ENCODE data around the gene TM7SF2. TPM values are rescaled to one million over a fixed set of nuclear protein-coding genes. Genes with fewer than 3 reads are reported as not detected.

The TM7SF2 gene
- total and polyA plus RNA-seq, 2 of the 13 experiments (the other 11 are each of a cell fraction or from before 2014, with no cell fraction given): 56.0 to 66.9 TPM

- no peak for TF ChIP-seq FOSL1 (CRISPR knock-in tag; IDR thresholded peaks at IDR 0.05; ENCODE audit: borderline replicate concordance)
- no peak for TF ChIP-seq PAX8 (CRISPR knock-in tag; IDR thresholded peaks at IDR 0.05; ENCODE audit: borderline replicate concordance)
- no peak for TF ChIP-seq ZFP37 (CRISPR knock-in tag; IDR thresholded peaks at IDR 0.05; ENCODE audit: borderline replicate concordance)
- TF ChIP-seq HMGXB3 (CRISPR knock-in tag; IDR thresholded peaks at IDR 0.05; ENCODE audit: borderline replicate concordance): peak; percentile 66; the same call in 1 of the 2 replicates
- TF ChIP-seq ZSCAN20 (CRISPR knock-in tag; IDR thresholded peaks at IDR 0.05; ENCODE audit: borderline replicate concordance): no peak
- no peak for TF ChIP-seq ZNF672 (CRISPR knock-in tag; IDR thresholded peaks at IDR 0.05)
- TF ChIP-seq PHF8 (CRISPR knock-in tag; IDR thresholded peaks at IDR 0.05): peak; percentile 97
- no peak for TF ChIP-seq BATF2 (CRISPR knock-in tag; IDR thresholded peaks at IDR 0.05)
- TF ChIP-seq TEAD3 (CRISPR knock-in tag; optimal IDR thresholded peaks at IDR 0.05; ENCODE audit: borderline replicate concordance): peak; percentile 81
- TF ChIP-seq YEATS2 (CRISPR knock-in tag; IDR thresholded peaks at IDR 0.05; ENCODE audit: borderline replicate concordance): peak; percentile 91
- peak; percentile 84 for TF ChIP-seq GABPA (IDR thresholded peaks at IDR 0.05; ENCODE audit: low read depth, low read length)
- TF ChIP-seq GABPA (CRISPR knock-in tag; IDR thresholded peaks at IDR 0.05; ENCODE audit: low read depth): peak; percentile 94
- TF ChIP-seq HIC2 (CRISPR knock-in tag; IDR thresholded peaks at IDR 0.05; ENCODE audit: low read depth): no peak; the same call in 1 of the 2 replicates
- TF ChIP-seq ZNF878 (CRISPR knock-in tag; IDR thresholded peaks at IDR 0.05): peak; percentile 61
- peak; percentile 52; the same call in 1 of the 2 replicates for TF ChIP-seq ETV6 (CRISPR knock-in tag; conservative IDR thresholded peaks at IDR 0.05)
- no peak for TF ChIP-seq ZKSCAN5 (CRISPR knock-in tag; IDR thresholded peaks at IDR 0.05)
- TF ChIP-seq ZNF275 (CRISPR knock-in tag; IDR thresholded peaks at IDR 0.05; ENCODE audit: borderline replicate concordance): peak; percentile 54; the same call in 1 of the 2 replicates
- no peak; the same call in 1 of the 2 replicates for TF ChIP-seq ATF7-NPFF (CRISPR knock-in tag; IDR thresholded peaks at IDR 0.05; ENCODE audit: low read depth)
- TF ChIP-seq ELF3 (CRISPR knock-in tag; IDR thresholded peaks at IDR 0.05): peak; percentile 89
- TF ChIP-seq PLSCR1 (CRISPR knock-in tag; IDR thresholded peaks at IDR 0.05; ENCODE audit: borderline replicate concordance): no peak
Measured at GRCh38 chr11:65095974-65096806, 15.5 kb upstream of the TM7SF2 start, which contains the start of gene VPS51 (continued).

Measured in HepG2 (cell line).